Liver (tissue), 9 donors: ENCODE data around the gene ATP2B2. TPM values are rescaled to one million over a fixed set of nuclear protein-coding genes. Genes with fewer than 3 reads are reported as not detected.

ENCODE experiments used
- DNase-seq: peaks from one replicate; pipeline ENCODE4 v3.0.0-alpha.2; 2017; ENCODE audit warnings: low spot score
- H3K27ac ChIP-seq, 2 donors: one replicate each; pipeline ENCODE4 v1.7.0; 2013; ENCODE audit warnings: inconsistent platforms in 2 of 2, low read length in 2 of 2, control low read depth in 1 of 2, low read depth in 1 of 2, mild to moderate bottlenecking in 1 of 2
- H3K27me3 ChIP-seq, 4 donors: one replicate each; pipeline versions ENCODE4 v1.6.1 to v1.7.0; 2013; ENCODE audit warnings: low read length in 3 of 4, inconsistent platforms in 1 of 4, mild to moderate bottlenecking in 1 of 4, moderate library complexity in 1 of 4; ENCODE audit not compliant: control insufficient read depth in 4 of 4, insufficient read depth in 4 of 4
- H3K36me3 ChIP-seq, 4 donors: one replicate each; pipeline versions ENCODE4 v1.6.1 to v1.7.0; 2013; ENCODE audit warnings: low read length in 3 of 4, mild to moderate bottlenecking in 3 of 4, low read depth in 1 of 4, moderate library complexity in 1 of 4; ENCODE audit not compliant: control insufficient read depth in 4 of 4, insufficient read depth in 3 of 4
- H3K4me1 ChIP-seq, 4 donors: one replicate each; pipeline versions ENCODE4 v1.6.1 to v1.7.0; 2013; ENCODE audit warnings: low read length in 3 of 4, mild to moderate bottlenecking in 3 of 4, moderate library complexity in 1 of 4; ENCODE audit not compliant: control insufficient read depth in 4 of 4, insufficient read depth in 4 of 4
- H3K4me3 ChIP-seq, 3 donors: one replicate each; pipeline versions ENCODE4 v1.6.1 to v1.7.0; 2013; ENCODE audit warnings: low read length in 3 of 3, control low read depth in 1 of 3, low read depth in 1 of 3, mild to moderate bottlenecking in 1 of 3
- H3K9ac ChIP-seq, 2 donors: one replicate each; pipeline ENCODE4 v1.7.0; 2013; ENCODE audit warnings: low read length in 2 of 2, mild to moderate bottlenecking in 2 of 2, moderate library complexity in 2 of 2, control low read depth in 1 of 2, low read depth in 1 of 2
- H3K9me3 ChIP-seq, 4 donors: one replicate each; pipeline versions ENCODE4 v1.6.1 to v1.7.0; 2013; ENCODE audit warnings: low read length in 3 of 4; ENCODE audit not compliant: control insufficient read depth in 4 of 4
- EGR1 ChIP-seq, 2 donors: IDR thresholded peaks; 2 replicates each; pipeline ENCODE4 v1.6.1; 2016 to 2018; ENCODE audit warnings: antibody characterized with exemption in 2 of 2, low read depth in 2 of 2
- FOXA1 ChIP-seq: IDR thresholded peaks from 2 replicates; pipeline ENCODE4 v1.6.1; 2016; ENCODE audit warnings: antibody characterized with exemption
- FOXA2 ChIP-seq: IDR thresholded peaks from 2 replicates; pipeline ENCODE4 v1.6.1; 2016; ENCODE audit warnings: antibody characterized with exemption
- GABPA ChIP-seq, 2 donors: IDR thresholded peaks in 1 of 2; conservative IDR thresholded peaks in 1 of 2; 2 replicates each; pipeline ENCODE4 v1.6.1; 2016; ENCODE audit warnings: antibody characterized with exemption in 2 of 2, mild to moderate bottlenecking in 1 of 2, moderate library complexity in 1 of 2
- HNF4A ChIP-seq, 2 donors: conservative IDR thresholded peaks; 2 replicates each; pipeline ENCODE4 v1.6.1; 2016; ENCODE audit warnings: antibody characterized with exemption in 2 of 2, mild to moderate bottlenecking in 2 of 2
- HNF4G ChIP-seq: IDR thresholded peaks from 2 replicates; pipeline ENCODE4 v1.6.1; 2016; ENCODE audit warnings: antibody characterized with exemption
- JUND ChIP-seq, 2 donors: IDR thresholded peaks; 2 replicates each; pipeline ENCODE4 v1.6.1; 2016; ENCODE audit warnings: antibody characterized with exemption in 2 of 2
- NR2F2 ChIP-seq: IDR thresholded peaks from 2 replicates; pipeline ENCODE4 v1.6.1; 2016; ENCODE audit warnings: antibody characterized with exemption
- RAD21 ChIP-seq, 2 donors: IDR thresholded peaks; 2 replicates each; pipeline ENCODE4 v1.6.1; 2016; ENCODE audit warnings: antibody characterized with exemption in 2 of 2, mild to moderate bottlenecking in 2 of 2
- RXRA ChIP-seq, 2 donors: IDR thresholded peaks; 2 replicates each; pipeline ENCODE4 v1.6.1; 2017 to 2018; ENCODE audit warnings: antibody characterized with exemption in 2 of 2, mild to moderate bottlenecking in 1 of 2
- SP1 ChIP-seq: IDR thresholded peaks from 2 replicates; pipeline ENCODE4 v1.6.1; 2018; ENCODE audit warnings: antibody characterized with exemption, mild to moderate bottlenecking
- TAF1 ChIP-seq: conservative IDR thresholded peaks from 2 replicates; pipeline ENCODE4 v1.6.1; 2016; ENCODE audit warnings: antibody characterized with exemption, mild to moderate bottlenecking
- WGBS: extraction: QIAGEN DNeasy Blood & Tissue Kit; methylation state at CpG from one replicate; pipeline ENCODE4 v1.1.7; 2013; 5-methylcytosine and 5-hydroxymethylcytosine counted together
- polyA plus RNA-seq, 2 donors: library from polyadenylated mRNA; stranded (reverse) in 1 of 2; unstranded in 1 of 2; fragments of 200-250 nt in 1 of 2; fragments of >200 nt in 1 of 2; fragmentation: Nextera tagmentation in 1 of 2; extraction: Ambion mirVana in 1 of 2; gene quantifications; one replicate each; pipeline versions ENCODE4 v1.2.1 to v1.2.3, GENCODE V29; 2013 to 2015
- total RNA-seq, 2 donors: library from RNA; depleted of rRNA; stranded (reverse); fragments of >200 nt; gene quantifications; one replicate each; pipeline ENCODE4 v1.2.3, GENCODE V29; 2014
- TF ChIP-seq, protein P1 (sequence below): fragments of 150-350 bp; IDR thresholded peaks from 2 replicates; pipeline ENCODE4 v1.5.1; 2017; ENCODE audit warnings: improper control_type of control experiment, low read depth, low read length; ENCODE audit not compliant: missing input control
- TF ChIP-seq, protein P2 (sequence below): IDR thresholded peaks from 2 replicates; pipeline ENCODE4 v1.6.1; 2016; ENCODE audit warnings: antibody characterized with exemption, mild to moderate bottlenecking
- TF ChIP-seq, protein P3 (sequence below): IDR thresholded peaks from 2 replicates; pipeline ENCODE4 v1.6.1; 2016; ENCODE audit warnings: antibody characterized with exemption
- TF ChIP-seq, protein P4 (sequence below): IDR thresholded peaks from 2 replicates; pipeline ENCODE4 v1.6.1; 2016; ENCODE audit warnings: antibody characterized with exemption
- donor health status: healthy.
- donor health status: healthy.
- donor health status: healthy.
- donor health status: healthy.
- donor health status: healthy.

Gene ATP2B2
- total and polyA plus RNA-seq, 4 donors = 10.4 to 27.8 (median 20.7) TPM

DNA sequence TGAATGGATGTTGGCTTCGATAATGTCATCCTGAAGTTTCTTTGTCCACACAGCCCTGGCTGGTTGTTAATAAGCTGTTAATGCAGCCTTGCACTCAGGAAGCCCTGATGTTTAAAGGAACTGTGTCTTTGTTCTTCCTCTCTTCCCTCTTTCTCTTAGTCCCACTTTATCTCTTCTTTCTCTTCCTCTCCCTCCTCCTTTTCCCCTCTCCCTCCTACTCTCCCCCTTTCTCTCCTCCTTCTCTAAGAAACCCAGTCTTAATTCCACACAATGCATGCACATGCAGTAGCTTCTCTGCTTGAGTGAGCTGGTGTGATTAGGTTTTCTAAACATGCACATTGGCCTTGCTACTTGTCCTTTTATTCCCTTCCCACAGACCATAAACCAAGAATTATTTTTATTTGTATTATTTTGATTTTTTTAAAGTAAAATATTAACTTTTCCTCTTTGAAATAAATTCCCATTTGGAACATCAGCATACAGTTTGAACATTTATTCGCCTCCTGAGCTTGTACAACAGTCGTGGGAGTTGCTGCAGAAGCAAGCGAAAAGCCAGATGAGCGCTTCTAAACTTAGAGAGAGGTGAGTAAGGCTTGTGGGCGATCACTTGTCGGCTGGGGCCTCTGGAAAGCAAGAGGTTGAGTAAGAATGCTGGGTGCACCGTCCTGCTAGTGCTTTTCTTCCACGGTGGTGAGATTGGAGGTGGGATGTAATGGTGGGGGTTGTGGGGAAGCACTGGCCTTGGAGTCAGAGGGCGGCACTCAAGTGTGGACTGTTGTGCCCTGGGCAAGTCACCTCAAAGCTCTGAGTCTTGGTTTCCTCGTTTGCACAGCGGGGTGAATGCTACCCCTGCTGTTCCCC, 219.9 kb downstream of the ATP2B2 start (continued):
- TF ChIP-seq, protein P1, sequence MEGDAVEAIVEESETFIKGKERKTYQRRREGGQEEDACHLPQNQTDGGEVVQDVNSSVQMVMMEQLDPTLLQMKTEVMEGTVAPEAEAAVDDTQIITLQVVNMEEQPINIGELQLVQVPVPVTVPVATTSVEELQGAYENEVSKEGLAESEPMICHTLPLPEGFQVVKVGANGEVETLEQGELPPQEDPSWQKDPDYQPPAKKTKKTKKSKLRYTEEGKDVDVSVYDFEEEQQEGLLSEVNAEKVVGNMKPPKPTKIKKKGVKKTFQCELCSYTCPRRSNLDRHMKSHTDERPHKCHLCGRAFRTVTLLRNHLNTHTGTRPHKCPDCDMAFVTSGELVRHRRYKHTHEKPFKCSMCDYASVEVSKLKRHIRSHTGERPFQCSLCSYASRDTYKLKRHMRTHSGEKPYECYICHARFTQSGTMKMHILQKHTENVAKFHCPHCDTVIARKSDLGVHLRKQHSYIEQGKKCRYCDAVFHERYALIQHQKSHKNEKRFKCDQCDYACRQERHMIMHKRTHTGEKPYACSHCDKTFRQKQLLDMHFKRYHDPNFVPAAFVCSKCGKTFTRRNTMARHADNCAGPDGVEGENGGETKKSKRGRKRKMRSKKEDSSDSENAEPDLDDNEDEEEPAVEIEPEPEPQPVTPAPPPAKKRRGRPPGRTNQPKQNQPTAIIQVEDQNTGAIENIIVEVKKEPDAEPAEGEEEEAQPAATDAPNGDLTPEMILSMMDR = no peak
- TF ChIP-seq RAD21 (IDR thresholded peaks at IDR 0.05) = no peak
- no peak for TF ChIP-seq TAF1
- TF ChIP-seq EGR1 (IDR thresholded peaks at IDR 0.05; ENCODE audit: low read depth in 2 of 2) = no peak
- no peak for TF ChIP-seq HNF4G
- TF ChIP-seq HNF4A (conservative IDR thresholded peaks at IDR 0.05) = no peak
- no peak for TF ChIP-seq NR2F2

DNA sequence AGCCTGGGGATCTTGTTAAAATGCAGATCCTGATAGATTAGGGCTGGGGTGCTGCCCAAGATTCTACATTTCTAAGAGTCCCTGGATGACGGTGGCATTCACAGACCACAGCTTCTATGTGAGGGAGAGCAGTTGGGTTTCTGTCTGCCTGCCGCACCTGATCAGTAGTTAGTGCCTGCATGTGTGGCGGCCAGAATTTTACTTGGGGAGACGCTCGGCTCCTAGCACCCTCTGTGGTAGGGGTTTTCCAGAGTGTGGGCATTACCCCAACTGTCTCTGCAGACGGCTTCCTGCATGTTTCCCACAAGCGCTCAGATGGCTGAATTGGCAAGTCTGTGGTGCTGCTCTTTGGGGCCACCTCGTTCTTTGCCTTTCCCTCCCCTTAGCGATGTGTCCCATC, 220.9 kb downstream of the ATP2B2 start:
- Histone ChIP-seq H3K9me3 (no peaks in the 10 kb centered on the region), H3K4me1 (no peaks in the 10 kb centered on the region), H3K27me3 (no peaks in the 10 kb centered on the region), H3K27ac (no peak overlapping the region), H3K36me3 (peaks cover 6 to 32% (median 18%) of the 10 kb centered on the region in 4 donors), H3K4me3 (no peak overlapping the region), H3K9ac (no peak overlapping the region)
- no peak for TF ChIP-seq HNF4A (conservative IDR thresholded peaks at IDR 0.05)
- TF ChIP-seq FOXA2 = no peak
- TF ChIP-seq, protein P2, sequence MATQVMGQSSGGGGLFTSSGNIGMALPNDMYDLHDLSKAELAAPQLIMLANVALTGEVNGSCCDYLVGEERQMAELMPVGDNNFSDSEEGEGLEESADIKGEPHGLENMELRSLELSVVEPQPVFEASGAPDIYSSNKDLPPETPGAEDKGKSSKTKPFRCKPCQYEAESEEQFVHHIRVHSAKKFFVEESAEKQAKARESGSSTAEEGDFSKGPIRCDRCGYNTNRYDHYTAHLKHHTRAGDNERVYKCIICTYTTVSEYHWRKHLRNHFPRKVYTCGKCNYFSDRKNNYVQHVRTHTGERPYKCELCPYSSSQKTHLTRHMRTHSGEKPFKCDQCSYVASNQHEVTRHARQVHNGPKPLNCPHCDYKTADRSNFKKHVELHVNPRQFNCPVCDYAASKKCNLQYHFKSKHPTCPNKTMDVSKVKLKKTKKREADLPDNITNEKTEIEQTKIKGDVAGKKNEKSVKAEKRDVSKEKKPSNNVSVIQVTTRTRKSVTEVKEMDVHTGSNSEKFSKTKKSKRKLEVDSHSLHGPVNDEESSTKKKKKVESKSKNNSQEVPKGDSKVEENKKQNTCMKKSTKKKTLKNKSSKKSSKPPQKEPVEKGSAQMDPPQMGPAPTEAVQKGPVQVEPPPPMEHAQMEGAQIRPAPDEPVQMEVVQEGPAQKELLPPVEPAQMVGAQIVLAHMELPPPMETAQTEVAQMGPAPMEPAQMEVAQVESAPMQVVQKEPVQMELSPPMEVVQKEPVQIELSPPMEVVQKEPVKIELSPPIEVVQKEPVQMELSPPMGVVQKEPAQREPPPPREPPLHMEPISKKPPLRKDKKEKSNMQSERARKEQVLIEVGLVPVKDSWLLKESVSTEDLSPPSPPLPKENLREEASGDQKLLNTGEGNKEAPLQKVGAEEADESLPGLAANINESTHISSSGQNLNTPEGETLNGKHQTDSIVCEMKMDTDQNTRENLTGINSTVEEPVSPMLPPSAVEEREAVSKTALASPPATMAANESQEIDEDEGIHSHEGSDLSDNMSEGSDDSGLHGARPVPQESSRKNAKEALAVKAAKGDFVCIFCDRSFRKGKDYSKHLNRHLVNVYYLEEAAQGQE = no peak
- no peak for TF ChIP-seq RXRA (IDR thresholded peaks at IDR 0.05)
- TF ChIP-seq JUND (IDR thresholded peaks at IDR 0.05) = no peak
- TF ChIP-seq, protein P3, sequence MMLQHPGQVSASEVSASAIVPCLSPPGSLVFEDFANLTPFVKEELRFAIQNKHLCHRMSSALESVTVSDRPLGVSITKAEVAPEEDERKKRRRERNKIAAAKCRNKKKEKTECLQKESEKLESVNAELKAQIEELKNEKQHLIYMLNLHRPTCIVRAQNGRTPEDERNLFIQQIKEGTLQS = no peak
- TF ChIP-seq GABPA (IDR thresholded peaks at IDR 0.05 in 1 of 2, conservative IDR thresholded peaks at IDR 0.05 in 1 of 2) = no peak
- no peak for TF ChIP-seq FOXA1
- TF ChIP-seq TAF1 = no peak
- TF ChIP-seq, protein P1 = no peak
- no peak for TF ChIP-seq RAD21 (IDR thresholded peaks at IDR 0.05)
- no peak for TF ChIP-seq SP1
- TF ChIP-seq, protein P4, sequence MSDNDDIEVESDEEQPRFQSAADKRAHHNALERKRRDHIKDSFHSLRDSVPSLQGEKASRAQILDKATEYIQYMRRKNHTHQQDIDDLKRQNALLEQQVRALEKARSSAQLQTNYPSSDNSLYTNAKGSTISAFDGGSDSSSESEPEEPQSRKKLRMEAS = no peak
- 82% methylated on average over 9 of the region's 9 CpGs for WGBS
- DNase-seq = no peak
